CD4-positive, alpha-beta memory T cell (primary cell): ENCODE results near the gene PLCL1. TPM values are rescaled to one million over a fixed set of nuclear protein-coding genes. Genes with fewer than 3 reads are reported as not detected.
A peak's percentile ranks its signal among the peaks of the same experiment; 100 is the strongest.

Experiments
- CTCF ChIA-PET: fragments of 350-600 bp; sonication (Branson Sonifier 250); formaldehyde crosslinking; loops from one replicate; lab custom pipeline; 2021; ENCODE audit warnings: inconsistent platforms; ENCODE audit not compliant: partially characterized antibody; lab: Charles Lee
- POLR2A ChIA-PET: fragments of 350-600 bp; sonication (Branson Sonifier 250); formaldehyde crosslinking; loops from one replicate; lab custom pipeline; 2021; ENCODE audit not compliant: partially characterized antibody; lab: Charles Lee
- DNase-seq, 5 donors: peaks; one replicate each; pipeline versions ENCODE4 v3.0.0 to v3.0.0-alpha.2; 2020 to 2022; ENCODE audit warnings: mixed read lengths in 1 of 5
- H3K27ac ChIP-seq: one replicate; pipeline ENCODE4 v1.7.0; 2013; ENCODE audit warnings: low read depth, low read length
- H3K27me3 ChIP-seq: 2 replicates; pipeline ENCODE4 v1.7.0; 2013; ENCODE audit warnings: mild to moderate bottlenecking, low read length, moderate library complexity; ENCODE audit not compliant: insufficient read depth
- H3K36me3 ChIP-seq: 2 replicates; pipeline ENCODE4 v1.7.0; 2013; ENCODE audit warnings: mild to moderate bottlenecking, low read length, moderate library complexity; ENCODE audit not compliant: insufficient read depth
- H3K4me1 ChIP-seq: 2 replicates; pipeline ENCODE4 v1.7.0; 2013; ENCODE audit warnings: mild to moderate bottlenecking, low read length, moderate library complexity; ENCODE audit not compliant: insufficient read depth
- H3K4me3 ChIP-seq, 2 donors: one replicate each; pipeline ENCODE4 v1.7.0; 2013; ENCODE audit warnings: low read length in 2 of 2, mild to moderate bottlenecking in 1 of 2
- H3K9me3 ChIP-seq, 2 donors: one replicate each; pipeline ENCODE4 v1.7.0; 2013; ENCODE audit warnings: low read length in 2 of 2, control low read depth in 1 of 2; ENCODE audit not compliant: control insufficient read depth in 1 of 2
- H3K27ac Mint-ChIP-seq, 7 donors: one replicate each; pipeline ENCODE4 v1.8.0; 2020 to 2021; ENCODE audit warnings: mixed read lengths in 7 of 7, mild to moderate bottlenecking in 6 of 7, inconsistent platforms in 3 of 7, moderate library complexity in 3 of 7
- H3K27me3 Mint-ChIP-seq, 2 donors: one replicate each; pipeline ENCODE4 v1.8.0; 2020 to 2021; ENCODE audit warnings: mixed read lengths in 2 of 2
- H3K36me3 Mint-ChIP-seq, 2 donors: one replicate each; pipeline ENCODE4 v1.8.0; 2020 to 2021; ENCODE audit warnings: mixed read lengths in 2 of 2, inconsistent platforms in 1 of 2, mild to moderate bottlenecking in 1 of 2
- H3K4me1 Mint-ChIP-seq, 4 donors: one replicate each; pipeline ENCODE4 v1.8.0; 2020 to 2021; ENCODE audit warnings: mixed read lengths in 4 of 4, mild to moderate bottlenecking in 1 of 4
- H3K4me3 Mint-ChIP-seq, 8 donors: one replicate each; pipeline ENCODE4 v1.8.0; 2020 to 2021; ENCODE audit warnings: mixed read lengths in 8 of 8, mild to moderate bottlenecking in 7 of 8, moderate library complexity in 6 of 8, inconsistent platforms in 3 of 8
- H3K9me3 Mint-ChIP-seq, 8 donors: one replicate each; pipeline ENCODE4 v1.8.0; 2020 to 2021; ENCODE audit warnings: mixed read lengths in 8 of 8, mild to moderate bottlenecking in 5 of 8, inconsistent platforms in 3 of 8, moderate library complexity in 1 of 8
- intact Hi-C: fragments of 100-400 bp; cut with micrococcal nuclease; formaldehyde crosslinking; loops from one replicate; pipeline ENCODE4 v1.15.1; 2023
- polyA plus RNA-seq, 2 donors: library from polyadenylated mRNA; unstranded; fragments of 300-500 nt; fragmentation: Illumina TruSeq; gene quantifications; one replicate each; pipeline ENCODE4 v1.2.3, GENCODE V29; 2021
- total RNA-seq, 2 experiments: library from RNA; stranded (reverse); gene quantifications; one replicate each; pipeline ENCODE4 v1.2.3, GENCODE V29; 2021

PLCL1 gene
- total and polyA plus RNA-seq, 4 experiments from 2014 or later = 5.5 to 17.6 (median 12.4) TPM

DNA sequence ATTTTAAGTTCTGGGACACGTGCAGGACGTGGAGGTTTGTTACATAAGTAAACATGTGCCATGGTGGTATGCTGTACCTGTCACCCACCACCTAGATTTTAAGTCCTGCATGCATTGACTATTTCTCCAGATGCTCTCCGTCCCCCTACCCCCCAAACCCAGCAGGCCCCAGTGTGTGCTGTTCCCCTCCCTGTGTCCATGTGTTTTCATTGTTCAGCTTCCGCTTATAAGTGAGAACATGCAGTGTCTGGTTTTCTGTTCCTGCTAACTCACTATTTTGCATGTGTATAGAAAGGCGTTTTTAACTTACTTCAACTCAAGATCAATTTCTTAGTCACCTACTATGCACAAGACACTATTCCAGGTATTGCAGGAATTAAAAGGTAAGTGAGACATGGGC, 128.0 kb downstream of the PLCL1 start:
- intact Hi-C loops = loop anchor here (5.0 kb wide), 1 partner anchor 60 kb away; no protein-coding TSS in a partner anchor
- H3K27ac ChIP-seq = no peak overlapping the region
- Mint-ChIP-seq H3K4me1 (peaks cover 31 to 43% (median 36%) of the 10 kb centered on the region in 4 donors), H3K27ac (peak overlapping the region in 3 of 7 donors; percentile 7 to 62 (median 11)), H3K27me3 (no peaks in the 10 kb centered on the region), H3K9me3 (no peaks in the 10 kb centered on the region), H3K36me3 (no peaks in the 10 kb centered on the region), H3K4me3 (no peak overlapping the region)
- no peaks in the 10 kb centered on the region for H3K36me3 ChIP-seq
- no peak overlapping the region for H3K4me3 ChIP-seq
- peaks cover 20% of the 10 kb centered on the region for H3K4me1 ChIP-seq
- no peaks in the 10 kb centered on the region for H3K9me3 ChIP-seq
- POLR2A ChIA-PET = interaction anchor here (1.4 kb wide), 1 partner anchor 63 kb away, joined by 7 read pairs; no protein-coding TSS in a partner anchor
- DNase-seq = no peak
- CTCF ChIA-PET = interaction anchor here (0.6 to 1.1 kb wide), 2 partner anchors 93 to 122 kb away, joined by 3 read pairs; no protein-coding TSS in a partner anchor
- H3K27me3 ChIP-seq = no peaks in the 10 kb centered on the region

GRCh38 chr2:197934261-197934933, 130.0 kb downstream of the PLCL1 start:
- Histone ChIP-seq H3K36me3 (no peaks in the 10 kb centered on the region), H3K4me1 (peaks cover 20% of the 10 kb centered on the region), H3K27ac (no peak overlapping the region), H3K4me3 (no peak overlapping the region), H3K9me3 (no peaks in the 10 kb centered on the region), H3K27me3 (no peaks in the 10 kb centered on the region)
- H3K4me3 Mint-ChIP-seq = peak overlapping the region; percentile 46 to 87 (median 70)
- H3K27ac Mint-ChIP-seq = peak overlapping the region; percentile 72 to 90 (median 88)
- ChIA-PET CTCF (interaction anchor here (1.5 kb wide), 2 partner anchors 23 to 83 kb away, joined by 4 to 6 read pairs; no protein-coding TSS in a partner anchor), POLR2A (interaction anchor here (1.2 kb wide), 1 partner anchor 24 kb away, joined by 4 read pairs; no protein-coding TSS in a partner anchor)
- intact Hi-C loops = loop anchor here (5.0 kb wide), 1 partner anchor 62 kb away; no protein-coding TSS in a partner anchor
- DNase-seq = peak in 4 of 5 donors; percentile 33 to 57 (median 42)
- H3K9me3 Mint-ChIP-seq = peaks cover 0 to 4% (median 0%) of the 10 kb centered on the region in 8 donors
- H3K27me3 Mint-ChIP-seq = no peaks in the 10 kb centered on the region
- peaks cover 35 to 45% (median 41%) of the 10 kb centered on the region in 4 donors for H3K4me1 Mint-ChIP-seq
- no peaks in the 10 kb centered on the region for H3K36me3 Mint-ChIP-seq

DNA sequence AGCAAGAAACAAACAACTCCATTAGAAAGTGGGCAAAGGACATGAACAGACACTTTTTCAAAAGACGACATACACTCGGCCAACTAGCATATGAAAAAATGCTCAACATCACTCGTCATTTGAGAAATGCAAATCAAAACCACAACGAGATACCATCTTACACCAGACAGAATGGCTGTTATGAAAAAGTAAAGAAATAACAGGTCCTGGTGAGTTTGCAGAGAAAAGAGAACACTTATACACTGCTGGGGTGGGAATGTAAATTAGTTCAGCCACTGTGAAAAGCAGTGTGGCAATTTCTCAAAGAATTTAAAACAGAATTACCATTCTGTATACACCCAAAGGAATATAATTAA, 130.5 kb downstream of the PLCL1 start:
- H3K4me3 Mint-ChIP-seq = peak overlapping the region; percentile 46 to 87 (median 70)
- H3K9me3 Mint-ChIP-seq = peaks cover 0 to 4% (median 0%) of the 10 kb centered on the region in 8 donors
- peak overlapping the region; percentile 66 to 90 (median 74) for H3K27ac Mint-ChIP-seq
- Histone ChIP-seq H3K36me3 (no peaks in the 10 kb centered on the region), H3K27me3 (no peaks in the 10 kb centered on the region), H3K9me3 (no peaks in the 10 kb centered on the region), H3K4me1 (peaks cover 20% of the 10 kb centered on the region), H3K27ac (no peak overlapping the region), H3K4me3 (no peak overlapping the region)
- DNase-seq = peak; percentile 41 to 68 (median 55)
- no peaks in the 10 kb centered on the region for H3K27me3 Mint-ChIP-seq
- no peaks in the 10 kb centered on the region for H3K36me3 Mint-ChIP-seq
- peaks cover 37 to 48% (median 41%) of the 10 kb centered on the region in 4 donors for H3K4me1 Mint-ChIP-seq
- POLR2A ChIA-PET = no interaction called here
- CTCF ChIA-PET = no interaction called here
- intact Hi-C loops = loop anchor here (5.0 kb wide), 1 partner anchor 63 kb away; no protein-coding TSS in a partner anchor

DNA sequence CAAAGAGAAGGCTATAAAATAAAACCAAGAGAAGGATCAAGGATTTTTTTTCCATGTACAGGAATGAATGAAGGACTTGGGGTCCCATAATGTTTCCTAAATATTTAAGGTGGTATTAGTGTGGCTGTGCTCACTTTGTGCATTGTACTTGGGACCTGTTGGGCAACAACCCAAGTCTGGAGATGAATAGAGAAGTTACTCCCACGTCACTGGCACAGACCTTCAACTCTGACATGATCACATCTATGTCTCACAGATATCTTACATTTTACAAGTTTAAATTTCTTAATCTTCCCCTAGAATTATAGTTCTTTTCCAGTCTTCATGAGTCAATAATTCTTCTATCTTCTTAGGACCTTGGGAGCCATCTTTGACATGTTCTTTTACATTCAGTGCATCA, 133.4 kb downstream of the PLCL1 start:
- H3K4me1 Mint-ChIP-seq = peaks cover 30 to 54% (median 40%) of the 10 kb centered on the region in 4 donors
- H3K4me1 ChIP-seq = peaks cover 20% of the 10 kb centered on the region
- intact Hi-C loops = no loop called here

DNA sequence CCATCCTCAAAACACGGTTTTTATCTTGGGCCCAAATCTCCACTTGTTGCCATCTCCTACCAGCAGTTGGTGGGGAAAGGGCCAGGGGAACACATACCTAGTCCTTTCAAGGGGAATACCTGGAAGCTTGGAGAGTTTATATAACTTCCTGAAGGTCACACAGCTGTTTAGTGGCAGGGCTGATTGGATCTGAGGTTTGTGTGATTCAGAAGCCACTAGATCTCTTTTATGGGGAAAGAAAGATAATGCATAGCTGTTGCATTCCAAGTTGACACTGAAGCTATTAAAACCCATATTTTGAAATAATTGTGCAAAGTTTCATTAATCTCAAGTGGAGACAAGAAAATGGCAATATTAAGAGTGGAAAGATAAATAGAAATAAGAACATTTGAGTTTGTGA, 134.2 kb downstream of the PLCL1 start:
- Histone ChIP-seq H3K27ac (no peak overlapping the region), H3K4me1 (peaks cover 20% of the 10 kb centered on the region), H3K27me3 (no peaks in the 10 kb centered on the region), H3K4me3 (no peak overlapping the region), H3K36me3 (no peaks in the 10 kb centered on the region), H3K9me3 (no peaks in the 10 kb centered on the region)
- CTCF ChIA-PET = no interaction called here
- Mint-ChIP-seq H3K4me3 (no peak overlapping the region), H3K27ac (no peak overlapping the region), H3K27me3 (no peaks in the 10 kb centered on the region), H3K36me3 (no peaks in the 10 kb centered on the region), H3K4me1 (peaks cover 29 to 50% (median 39%) of the 10 kb centered on the region in 4 donors), H3K9me3 (peaks cover 0 to 4% (median 0%) of the 10 kb centered on the region in 8 donors)
- no peak for DNase-seq
- intact Hi-C loops = no loop called here
- POLR2A ChIA-PET = no interaction called here

More for the DNA sequence above, 133.4 kb downstream of the PLCL1 start:
- no peak for DNase-seq
- no peak overlapping the region for H3K4me3 ChIP-seq
- Mint-ChIP-seq H3K36me3 (no peaks in the 10 kb centered on the region), H3K27ac (no peak overlapping the region), H3K27me3 (no peaks in the 10 kb centered on the region), H3K4me3 (no peak overlapping the region), H3K9me3 (peaks cover 0 to 4% (median 0%) of the 10 kb centered on the region in 8 donors)
- H3K27me3 ChIP-seq = no peaks in the 10 kb centered on the region
- ChIA-PET CTCF (no interaction called here), POLR2A (no interaction called here)
- no peaks in the 10 kb centered on the region for H3K36me3 ChIP-seq
- H3K27ac ChIP-seq = no peak overlapping the region
- H3K9me3 ChIP-seq = no peaks in the 10 kb centered on the region

DNA sequence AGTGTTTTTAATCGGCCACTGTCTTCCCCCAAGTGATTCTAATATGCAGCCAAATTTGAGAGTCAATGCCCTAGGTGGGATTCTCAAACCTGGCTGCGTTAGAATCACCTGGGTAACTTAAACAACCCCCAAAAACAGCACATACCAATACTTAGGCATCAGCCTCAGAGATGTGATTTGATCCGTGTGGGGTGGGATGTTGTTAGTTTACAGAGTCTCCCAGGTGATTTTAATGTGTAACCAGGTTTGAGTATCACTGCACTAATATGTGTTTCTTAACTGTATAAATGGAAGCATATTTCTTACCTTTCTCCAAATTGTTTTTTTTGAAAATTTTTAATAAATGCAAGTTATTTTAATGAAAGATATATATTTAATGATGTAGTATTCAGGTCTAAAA, 135.4 kb downstream of the PLCL1 start:
- H3K36me3 ChIP-seq = no peaks in the 10 kb centered on the region
- H3K27ac ChIP-seq = no peak overlapping the region
- POLR2A ChIA-PET = no interaction called here
- Mint-ChIP-seq H3K4me1 (peaks cover 26 to 53% (median 39%) of the 10 kb centered on the region in 4 donors), H3K9me3 (peaks cover 0 to 4% (median 0%) of the 10 kb centered on the region in 8 donors), H3K36me3 (no peaks in the 10 kb centered on the region), H3K27me3 (no peaks in the 10 kb centered on the region), H3K4me3 (no peak overlapping the region), H3K27ac (no peak overlapping the region)
- intact Hi-C loops = no loop called here
- no peaks in the 10 kb centered on the region for H3K27me3 ChIP-seq
- no peaks in the 10 kb centered on the region for H3K9me3 ChIP-seq
- no peak for DNase-seq
- peaks cover 12% of the 10 kb centered on the region for H3K4me1 ChIP-seq
- H3K4me3 ChIP-seq = no peak overlapping the region
- CTCF ChIA-PET = no interaction called here

GRCh38 chr2:197940382-197940781, 136.0 kb downstream of the PLCL1 start:
- H3K9me3 ChIP-seq = no peaks in the 10 kb centered on the region
- POLR2A ChIA-PET = no interaction called here
- no peak overlapping the region for H3K27ac Mint-ChIP-seq
- H3K27ac ChIP-seq = no peak overlapping the region
- peaks cover 21 to 51% (median 33%) of the 10 kb centered on the region in 4 donors for H3K4me1 Mint-ChIP-seq
- DNase-seq = no peak
- intact Hi-C loops = no loop called here
- H3K27me3 Mint-ChIP-seq = no peaks in the 10 kb centered on the region
- no peaks in the 10 kb centered on the region for H3K36me3 Mint-ChIP-seq
- no peaks in the 10 kb centered on the region for H3K27me3 ChIP-seq
- CTCF ChIA-PET = no interaction called here
- peaks cover 0 to 4% (median 0%) of the 10 kb centered on the region in 8 donors for H3K9me3 Mint-ChIP-seq
- peaks cover 7% of the 10 kb centered on the region for H3K4me1 ChIP-seq
- no peak overlapping the region for H3K4me3 ChIP-seq
- H3K4me3 Mint-ChIP-seq = no peak overlapping the region
- H3K36me3 ChIP-seq = no peaks in the 10 kb centered on the region
